Measurements from ENCODE around the gene RPS6KL1.
A peak's percentile ranks its signal among the peaks of the same experiment; 100 is the strongest.

Gene RPS6KL1

DNA sequence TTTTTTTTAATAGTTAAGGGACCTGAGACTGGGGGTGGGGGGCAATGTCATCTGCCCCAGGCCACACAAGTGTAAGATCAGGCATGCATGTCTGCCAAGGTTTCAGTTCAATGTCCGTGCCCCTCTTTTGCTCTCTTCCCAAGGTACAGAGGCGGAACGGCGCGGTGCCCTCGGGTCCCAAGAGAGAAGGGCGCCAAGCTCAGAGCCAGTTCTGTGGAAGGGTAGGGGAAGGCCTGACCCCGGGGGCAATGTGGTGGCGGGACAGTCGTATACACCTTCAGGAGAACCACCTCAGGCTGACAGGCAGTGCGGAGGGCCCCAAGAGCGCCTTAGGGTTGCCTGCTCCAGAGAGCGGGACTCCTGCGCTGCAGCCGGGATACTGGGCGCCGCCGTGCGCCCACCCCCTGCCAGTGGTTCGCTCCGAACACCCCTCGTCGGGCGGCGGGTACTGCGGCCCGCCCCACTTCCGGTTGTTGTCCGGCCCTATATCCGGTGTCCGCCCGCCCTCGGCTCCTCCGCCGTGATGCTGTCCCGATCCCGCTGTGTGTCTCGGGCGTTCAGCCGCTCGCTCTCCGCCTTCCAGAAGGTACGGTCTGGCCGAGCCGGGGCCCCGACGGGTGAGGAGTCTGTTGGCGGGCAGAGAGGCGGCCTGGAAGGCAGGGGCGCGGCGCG, 41.5 kb downstream of the RPS6KL1 start, which contains the start of gene DLST:
TSS of gene DLST (plus strand) at position 486 of the 672 bp plus-strand sequence. CDS start at position 524, 38 bp downstream.
- FAIRE-seq = peak; percentile 15

DNA sequence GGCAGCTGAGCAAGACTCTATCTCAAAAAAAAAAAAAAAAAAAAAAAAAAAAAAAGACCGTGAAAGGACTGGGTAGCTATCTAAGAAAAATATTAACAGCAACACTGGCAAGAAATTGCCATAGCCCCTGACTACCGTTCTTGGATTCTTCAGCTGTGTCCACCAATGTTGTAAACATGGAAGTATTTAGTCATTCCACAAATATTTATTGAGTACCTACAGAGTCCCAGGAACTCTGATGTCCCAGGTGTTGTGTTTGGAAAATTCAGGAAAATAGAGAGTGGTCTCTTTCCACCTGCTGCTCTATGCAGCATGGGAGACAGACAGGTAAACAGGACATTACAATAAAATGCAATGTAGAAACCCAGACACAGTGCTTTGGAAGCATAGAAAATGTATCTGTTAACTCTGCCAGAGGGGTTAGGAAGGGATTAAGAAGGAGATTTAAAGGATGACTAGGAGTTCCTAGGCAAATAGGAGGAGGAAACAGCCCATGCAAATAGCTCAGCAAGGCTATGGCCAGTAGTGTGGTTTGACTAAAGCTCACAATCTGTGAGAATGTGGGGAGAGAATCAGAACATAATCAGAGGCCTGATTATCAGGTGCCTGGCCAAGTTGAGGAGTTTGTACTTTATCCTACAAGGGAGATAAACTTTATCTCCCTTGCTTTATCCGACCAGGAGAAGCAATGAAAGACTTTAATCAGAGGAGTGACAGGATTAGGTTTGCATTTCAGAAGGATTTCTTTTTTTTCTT, 43.5 kb downstream of the RPS6KL1 start:
- FAIRE-seq = peak; percentile 90

DNA sequence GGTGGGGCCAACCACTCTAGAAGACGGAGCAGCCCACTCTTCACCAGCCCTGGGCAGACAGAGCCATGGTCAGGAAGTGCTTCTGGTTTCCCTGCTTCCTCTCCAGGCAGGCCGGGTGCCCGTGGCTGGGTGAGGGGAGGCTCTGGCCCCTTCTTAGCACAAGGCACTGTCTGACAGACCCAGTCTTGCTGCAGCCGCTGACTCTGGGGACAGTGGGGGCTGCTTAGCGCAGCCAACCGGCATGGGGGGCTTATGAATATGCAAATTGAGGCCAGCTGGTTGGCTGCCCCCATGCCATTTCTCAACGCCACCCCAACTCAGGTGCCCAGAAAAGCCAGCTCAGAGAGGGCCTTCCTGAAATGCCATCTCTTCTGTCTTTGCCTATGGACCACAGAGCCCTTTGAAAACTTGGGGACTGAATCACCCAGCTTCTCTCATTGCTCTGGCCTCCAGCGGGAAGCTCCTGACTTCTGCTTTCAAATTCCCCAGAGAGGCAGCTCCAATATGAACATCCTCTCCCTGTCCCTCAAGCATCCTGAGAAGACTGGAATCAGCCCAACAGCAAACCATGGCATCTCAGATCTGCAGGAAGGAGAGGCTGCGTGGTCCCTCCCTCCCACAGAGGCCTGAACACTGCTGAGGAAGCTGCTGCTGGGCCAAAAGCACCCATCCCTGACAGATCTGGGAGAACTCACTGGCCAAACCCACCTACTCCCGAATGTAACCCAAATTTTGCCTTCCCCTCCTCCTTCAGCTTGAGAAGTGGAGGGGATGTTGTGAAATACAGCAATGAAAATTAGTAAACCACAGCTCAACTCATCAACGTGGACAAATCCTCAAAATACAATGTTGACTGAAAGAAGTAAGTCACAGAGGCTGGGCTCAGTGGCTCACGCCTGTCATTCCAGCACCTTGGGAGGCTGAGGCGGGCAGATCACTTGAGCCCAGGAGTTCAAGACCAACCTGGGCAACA, 46.8 kb downstream of the RPS6KL1 start, which contains the start of gene PROX2:
TSS of gene PROX2 (minus strand) at position 205 of the 973 bp plus-strand sequence. CDS start 12,311 bp downstream, outside the sequence.
- no peak for FAIRE-seq

DNA sequence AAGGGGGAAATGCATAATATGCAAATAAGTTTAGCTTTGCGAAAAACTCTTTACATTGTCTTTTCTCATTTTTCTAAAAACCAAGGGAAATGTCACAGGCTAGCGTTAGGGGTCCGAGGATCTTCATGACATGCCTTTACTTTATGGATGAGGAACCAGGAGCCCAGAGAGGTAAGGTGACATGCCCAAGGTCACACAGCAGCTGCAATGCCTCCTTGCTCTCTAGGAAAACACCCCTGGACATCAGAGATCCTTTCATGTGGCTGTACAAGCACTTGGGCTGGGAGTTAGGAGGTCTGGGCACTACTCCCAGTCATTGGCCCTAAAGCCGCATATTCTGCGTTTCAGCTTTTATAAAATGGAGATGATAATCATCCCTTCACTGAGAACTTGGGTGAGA, 47.9 kb downstream of the RPS6KL1 start:
- no peak for FAIRE-seq

DNA sequence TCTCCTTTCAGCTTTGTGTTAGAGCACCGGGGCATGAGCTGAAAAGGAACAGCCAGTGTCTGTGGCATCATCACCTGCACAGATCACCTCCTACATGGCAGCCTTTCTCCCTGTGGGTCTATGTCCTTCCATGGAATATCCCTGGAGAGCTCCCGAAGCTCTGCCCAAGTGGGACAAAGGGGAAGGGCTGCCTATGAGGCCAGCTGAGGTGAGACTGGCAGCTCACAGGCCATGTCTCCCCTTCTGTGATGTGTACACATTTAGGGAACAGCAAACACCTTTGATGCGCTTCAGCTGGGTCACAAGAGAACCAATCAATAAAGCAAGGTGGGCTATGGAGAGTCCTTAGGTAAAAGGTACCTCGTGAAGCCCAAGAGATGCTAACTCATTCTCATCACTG, 51.2 kb downstream of the RPS6KL1 start:
- no peak for FAIRE-seq

DNA sequence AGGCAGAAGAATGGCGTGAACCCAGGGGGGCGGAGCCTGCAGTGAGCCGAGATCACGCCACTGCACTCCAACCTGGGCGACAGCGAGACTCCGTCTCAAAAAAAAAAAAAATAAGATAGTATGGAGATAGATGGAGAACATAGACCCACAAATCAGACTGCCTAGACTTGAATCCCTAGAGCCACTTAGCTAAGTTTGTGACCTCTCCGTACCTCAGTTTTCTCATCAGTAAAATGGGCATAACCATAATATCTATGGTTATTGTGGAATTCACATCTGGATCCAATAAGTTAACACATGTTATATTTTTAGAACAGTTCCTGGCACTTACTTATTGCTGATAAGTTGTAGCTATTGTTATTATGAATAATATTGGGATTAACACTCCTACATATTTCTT, 54.3 kb downstream of the RPS6KL1 start:
- FAIRE-seq = no peak

DNA sequence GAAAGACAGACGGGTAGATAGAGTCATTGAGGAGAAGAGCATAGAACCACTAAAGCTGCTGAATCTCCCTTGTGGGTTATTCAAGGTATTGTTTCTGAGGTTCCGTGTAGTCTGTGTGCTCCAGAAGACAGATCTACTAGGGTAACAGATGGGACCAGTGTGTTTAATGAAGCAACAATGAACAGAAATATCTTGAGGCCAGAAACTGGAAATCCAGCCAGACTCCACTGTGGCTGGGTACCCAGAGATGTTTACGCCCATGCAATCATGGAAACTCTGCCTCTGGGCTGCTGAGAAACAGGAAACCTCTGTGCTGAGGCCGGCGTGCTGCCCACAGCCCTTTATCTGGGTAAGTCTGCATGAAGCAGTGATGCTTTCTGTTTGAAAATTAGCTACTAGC, 55.4 kb downstream of the RPS6KL1 start:
- FAIRE-seq = no peak

DNA sequence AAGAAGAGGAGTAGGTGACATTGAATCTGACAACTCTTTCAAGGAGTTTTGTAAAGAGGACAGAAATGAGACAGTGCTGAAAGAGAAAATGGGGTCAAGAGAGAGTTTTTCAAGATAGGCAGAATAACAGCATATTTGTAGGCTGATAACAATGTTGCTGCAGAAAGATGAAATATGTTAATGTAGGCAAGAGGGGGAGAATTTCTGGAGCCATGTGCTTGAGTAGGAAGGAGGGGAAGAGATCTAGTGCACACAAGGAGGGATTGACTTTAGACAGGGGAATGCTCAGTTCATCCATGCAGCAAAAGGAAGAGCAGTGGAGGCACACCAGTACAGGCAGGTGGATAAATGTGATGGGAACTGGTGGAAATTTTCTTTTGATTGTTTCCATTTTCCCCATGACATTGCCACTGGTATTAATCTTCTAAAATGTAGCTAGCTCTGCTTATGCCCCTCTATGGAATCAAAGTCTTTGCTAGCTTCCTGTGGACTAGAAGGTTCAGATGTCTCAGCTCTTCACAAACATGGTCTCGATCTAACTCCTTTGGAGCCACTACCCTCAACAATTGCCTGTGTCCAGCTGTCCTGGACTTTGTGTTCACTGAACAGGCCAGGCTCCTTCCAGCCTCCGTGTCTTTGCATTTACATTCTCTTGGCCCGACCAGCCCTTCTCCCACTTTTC, 56.2 kb downstream of the RPS6KL1 start:
- FAIRE-seq = no peak

DNA sequence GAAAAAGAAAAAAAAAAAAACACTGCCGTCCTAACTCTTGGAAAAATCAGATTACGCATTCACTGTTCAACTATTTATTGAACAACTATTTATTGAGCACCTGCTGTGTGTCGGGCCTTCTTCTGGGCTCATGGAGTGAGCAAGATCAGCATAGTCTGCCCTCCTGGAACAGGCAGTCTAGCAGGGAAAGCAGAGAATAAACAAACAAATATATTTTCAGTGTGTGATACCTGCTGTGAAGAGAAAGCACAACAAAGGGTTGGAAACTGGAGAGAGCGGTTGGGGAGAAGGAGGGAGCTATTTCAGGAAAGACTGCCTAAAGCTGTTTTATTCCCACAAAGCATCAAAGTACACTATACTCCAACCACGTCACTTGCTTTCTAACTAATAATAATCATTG, 57.9 kb downstream of the RPS6KL1 start:
- no peak for FAIRE-seq

DNA sequence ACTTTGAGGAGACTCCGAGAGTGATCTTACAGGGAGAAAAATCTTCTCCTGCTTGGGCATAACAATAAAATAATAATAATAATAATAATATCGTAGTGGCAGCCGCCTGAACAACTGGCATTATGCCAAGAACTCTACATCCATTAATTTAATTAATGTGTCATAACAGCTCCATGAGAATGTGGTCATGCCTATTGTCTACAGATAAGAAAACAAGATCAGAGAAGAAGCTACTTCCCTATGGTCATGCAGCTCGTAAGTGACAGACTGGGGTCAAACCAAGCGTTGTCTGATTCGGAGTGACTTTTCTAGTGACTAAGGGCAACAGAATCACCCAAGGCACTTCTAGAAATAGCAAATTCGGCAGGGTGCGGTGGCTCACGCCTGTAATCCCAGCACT, 58.9 kb downstream of the RPS6KL1 start:
- FAIRE-seq = no peak

DNA sequence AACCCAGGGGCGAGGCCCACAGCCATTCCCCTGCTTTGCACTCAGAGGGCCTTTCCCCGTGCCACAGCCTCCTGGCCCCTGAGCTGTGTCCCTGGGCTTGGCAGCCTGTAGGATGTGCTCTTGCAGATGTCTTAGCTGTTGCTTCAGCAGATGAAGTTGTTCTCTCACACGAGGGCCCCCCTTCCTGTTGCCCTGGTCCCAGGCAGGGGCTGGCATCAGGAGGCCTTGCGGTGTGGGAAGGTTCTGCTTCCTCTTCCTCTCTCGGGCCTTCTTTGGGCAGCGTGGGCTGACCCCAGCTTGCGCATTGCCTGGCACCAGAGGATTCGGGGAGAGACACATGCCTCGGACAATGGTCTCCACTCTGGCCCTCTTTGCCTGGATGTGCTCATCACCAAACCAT, 59.8 kb downstream of the RPS6KL1 start:
- FAIRE-seq = no peak

DNA sequence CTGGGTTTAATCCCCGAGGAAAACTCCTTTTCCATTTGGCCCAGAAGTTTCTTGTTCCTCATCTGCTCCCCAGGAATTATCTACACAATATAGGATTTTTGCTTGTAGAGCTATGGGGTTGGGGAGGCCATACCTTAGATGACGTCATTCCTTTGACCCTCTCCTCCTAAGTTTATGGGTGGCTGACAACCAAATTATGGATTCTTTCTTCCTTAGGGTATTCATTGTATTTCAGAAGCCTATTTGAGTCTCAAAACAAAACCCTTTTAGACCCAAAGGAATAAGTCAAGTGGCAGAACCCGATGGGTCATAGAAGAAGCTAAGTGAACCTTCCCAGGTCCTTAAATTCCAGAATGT, 61.3 kb downstream of the RPS6KL1 start:
- FAIRE-seq = no peak

DNA sequence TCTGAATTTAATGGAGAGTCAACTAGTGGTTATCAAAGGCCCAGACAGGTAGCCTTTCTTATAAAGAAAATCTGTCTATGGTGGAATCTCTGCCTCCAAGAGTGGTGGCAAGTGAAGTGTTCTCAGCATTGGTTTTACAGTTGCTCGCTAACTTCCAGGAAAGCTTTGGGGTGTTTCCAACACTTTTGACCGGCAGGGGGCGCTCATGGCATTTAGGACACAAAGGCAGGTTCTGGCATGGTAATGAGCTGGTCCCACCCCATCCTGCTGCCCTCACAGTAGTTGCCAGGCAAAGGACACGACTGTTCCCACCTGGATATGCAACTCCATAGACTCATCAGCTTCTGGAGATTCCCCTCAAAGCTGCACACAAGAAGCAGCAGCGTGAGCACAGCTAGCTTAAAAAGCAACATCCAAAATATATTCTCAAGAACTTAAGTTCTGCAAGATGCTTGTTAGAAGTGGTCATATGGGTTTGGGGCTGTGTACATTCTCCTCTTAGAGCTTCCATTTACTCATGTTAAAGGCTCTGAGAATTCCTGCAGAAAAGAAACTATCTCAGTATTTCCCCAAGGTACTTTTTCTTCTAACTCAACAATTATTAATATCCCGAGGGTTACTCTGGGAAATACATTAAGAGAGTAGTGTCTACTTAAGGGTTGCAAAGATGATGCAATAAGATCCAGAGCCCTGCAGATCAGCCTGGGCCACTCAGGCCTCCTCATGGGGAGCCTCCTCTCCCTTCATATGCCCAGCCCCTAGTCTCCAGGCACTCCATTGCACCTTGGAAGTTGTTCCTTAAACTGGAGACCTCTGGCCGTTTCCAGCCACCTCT, 61.9 kb downstream of the RPS6KL1 start:
- peak; percentile 97 for FAIRE-seq

DNA sequence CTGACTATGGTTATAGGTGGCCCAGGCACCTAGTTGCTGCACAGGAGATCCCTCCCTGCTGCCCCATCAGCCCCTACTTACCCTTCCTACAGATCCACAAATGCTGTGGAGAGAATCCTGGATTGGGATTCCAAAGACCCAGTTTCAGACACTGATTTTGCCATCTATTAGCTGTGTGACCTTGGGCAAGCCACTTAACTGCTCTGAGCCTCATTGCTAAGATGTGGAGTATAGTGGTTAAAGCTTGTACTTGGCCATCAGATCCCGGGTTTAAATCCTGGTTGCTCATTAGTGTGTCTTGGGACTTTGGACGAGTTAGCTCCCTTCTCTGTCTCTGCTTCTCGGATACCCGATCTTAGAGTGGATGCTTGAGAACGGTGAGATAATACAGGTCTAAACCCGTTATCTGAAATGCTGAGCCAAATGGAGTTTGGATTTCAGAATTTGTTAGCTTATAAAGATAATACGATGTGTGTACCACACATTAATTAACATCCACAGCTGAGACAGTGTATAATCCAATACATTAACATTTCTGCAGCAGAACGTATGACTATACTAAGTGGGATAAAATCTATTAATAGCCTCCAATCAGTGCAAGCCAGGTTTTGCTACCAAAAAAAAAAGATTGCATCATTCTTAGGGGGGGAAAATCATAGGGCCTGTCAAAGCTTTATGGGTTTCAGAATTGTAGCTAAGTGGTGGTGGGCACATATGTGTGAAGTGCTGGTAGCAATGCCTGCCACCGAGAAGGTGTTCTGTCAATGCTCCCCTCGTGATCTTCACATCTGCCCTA, 63.1 kb downstream of the RPS6KL1 start:
- FAIRE-seq = no peak

DNA sequence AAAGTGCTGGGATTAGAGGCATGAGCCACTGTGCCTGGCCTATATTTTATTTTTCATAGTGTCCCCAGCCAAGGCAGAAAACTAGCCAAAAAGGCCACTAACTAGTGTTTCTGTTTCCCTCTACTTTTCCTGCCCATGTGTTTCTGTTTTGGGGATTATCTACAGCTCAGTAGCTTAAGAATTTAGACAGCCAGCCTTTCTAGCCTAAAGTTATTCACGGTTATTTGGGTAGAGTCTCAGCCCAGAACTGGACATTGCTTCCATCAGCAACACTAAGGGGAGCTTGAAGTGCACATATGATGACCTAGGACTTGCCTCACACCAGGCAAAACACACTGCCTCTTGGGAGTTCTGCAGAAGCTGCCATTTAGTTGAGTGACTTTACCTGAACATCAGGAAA, 65.0 kb downstream of the RPS6KL1 start:
- FAIRE-seq = no peak

DNA sequence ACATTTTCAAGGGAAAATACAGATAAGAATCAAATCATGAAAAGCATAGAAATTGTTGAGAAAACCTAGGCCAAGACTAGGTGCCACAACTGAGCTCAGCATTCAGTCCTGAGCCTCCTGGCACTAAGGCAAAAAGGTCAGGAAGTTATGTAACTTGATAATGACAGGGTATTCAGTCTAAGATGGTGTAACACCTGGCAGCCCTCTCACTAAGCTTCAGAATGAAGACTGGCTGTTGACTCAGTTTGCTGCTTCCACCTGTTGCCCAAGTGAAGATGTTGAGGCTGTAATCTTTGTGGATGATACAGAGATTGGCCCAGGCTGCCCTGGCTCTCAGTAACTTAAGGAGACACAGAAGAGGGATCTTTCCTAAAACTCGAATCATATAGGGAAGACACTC, 66.7 kb downstream of the RPS6KL1 start:
- no peak for FAIRE-seq

DNA sequence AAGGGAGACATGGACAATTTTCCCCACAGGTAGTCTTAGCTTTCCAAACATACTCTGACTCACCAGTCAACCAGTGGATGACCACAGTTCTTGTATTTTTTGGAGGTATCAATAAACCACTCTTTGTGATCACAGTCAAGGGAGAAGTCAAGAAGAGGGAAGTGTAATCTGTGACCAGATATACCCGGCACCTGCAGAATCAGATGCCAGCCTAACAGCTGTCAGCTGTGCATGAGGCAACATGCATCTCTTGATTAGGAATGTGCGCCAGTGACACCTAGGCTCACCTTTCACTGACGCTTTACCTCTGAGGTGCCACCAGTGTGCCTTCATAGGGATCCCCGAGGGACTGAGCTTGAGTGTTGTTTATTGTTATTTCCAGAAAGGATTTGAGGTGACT, 67.1 kb downstream of the RPS6KL1 start:
- FAIRE-seq = no peak

DNA sequence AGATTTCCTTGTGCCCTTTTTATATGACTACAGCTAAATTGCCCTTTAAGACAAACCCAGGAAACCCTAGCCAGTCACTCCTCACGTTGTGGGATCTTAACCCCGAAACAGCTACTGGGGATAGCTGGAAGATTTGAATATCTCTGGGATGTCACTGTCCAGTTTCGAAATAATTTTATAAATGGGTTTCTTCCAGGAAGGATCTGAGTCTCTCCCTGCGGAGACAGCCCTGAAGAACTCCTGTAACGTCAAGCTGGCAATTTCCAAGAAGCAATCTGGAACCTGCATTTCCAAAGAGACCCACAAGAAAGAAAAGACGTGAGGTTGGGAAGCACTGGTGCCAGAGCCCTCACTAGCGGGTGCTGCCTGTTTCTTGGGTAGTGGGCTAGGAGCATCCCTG, 68.0 kb downstream of the RPS6KL1 start:
- FAIRE-seq = no peak

All from G401.6 (cell line).